Measurements from ENCODE around the gene CNTNAP5.

CNTNAP5 gene

GRCh38 chr2:124626993-124627392 is 601.9 kb downstream of the CNTNAP5 start:
- DNase-seq (ENCODE audit: low read depth), result no peak

DNA sequence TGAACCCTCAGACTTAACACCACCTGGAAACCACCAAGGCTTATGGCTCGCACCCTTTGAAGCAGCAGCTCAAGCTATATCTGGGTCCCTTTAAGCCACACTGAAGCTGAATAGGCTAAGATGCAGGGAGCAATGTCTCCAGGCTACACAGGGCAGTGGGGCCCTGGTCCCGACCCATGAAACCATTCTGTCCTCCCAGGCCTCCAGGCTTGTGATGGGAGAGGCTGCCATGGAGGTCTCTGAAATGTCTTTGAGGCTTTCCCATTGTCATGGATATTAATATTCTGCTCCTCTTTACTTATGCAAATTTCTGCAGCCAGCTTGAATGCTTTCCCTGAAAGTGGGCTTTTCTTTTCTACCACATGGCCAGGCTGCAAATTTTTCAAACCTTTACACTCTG is 608.7 kb downstream of the CNTNAP5 start:
- no peak for DNase-seq (ENCODE audit: low read depth)

DNA sequence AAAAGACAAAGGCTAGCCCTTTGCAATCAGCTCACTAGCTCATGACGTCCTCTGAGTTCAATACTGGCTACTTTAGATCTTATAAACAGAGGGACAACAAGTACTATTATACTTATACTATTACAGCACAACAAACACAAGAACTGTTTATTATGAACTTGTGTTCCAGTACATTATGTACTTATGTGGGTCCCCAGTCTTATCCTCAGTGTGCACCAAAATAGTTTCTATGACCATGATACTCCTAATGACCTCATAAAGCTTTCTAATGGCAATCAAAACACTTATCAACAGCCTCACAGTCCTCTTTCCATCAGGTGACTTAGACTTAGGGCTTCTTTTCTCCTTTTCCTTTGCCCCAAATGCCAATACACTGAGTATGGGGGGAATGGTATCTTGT is 614.4 kb downstream of the CNTNAP5 start:
- no peak for DNase-seq (ENCODE audit: low read depth)

GRCh38 chr2:124640221-124640750 is 615.2 kb downstream of the CNTNAP5 start:
- no peak for DNase-seq (ENCODE audit: low read depth)

DNA sequence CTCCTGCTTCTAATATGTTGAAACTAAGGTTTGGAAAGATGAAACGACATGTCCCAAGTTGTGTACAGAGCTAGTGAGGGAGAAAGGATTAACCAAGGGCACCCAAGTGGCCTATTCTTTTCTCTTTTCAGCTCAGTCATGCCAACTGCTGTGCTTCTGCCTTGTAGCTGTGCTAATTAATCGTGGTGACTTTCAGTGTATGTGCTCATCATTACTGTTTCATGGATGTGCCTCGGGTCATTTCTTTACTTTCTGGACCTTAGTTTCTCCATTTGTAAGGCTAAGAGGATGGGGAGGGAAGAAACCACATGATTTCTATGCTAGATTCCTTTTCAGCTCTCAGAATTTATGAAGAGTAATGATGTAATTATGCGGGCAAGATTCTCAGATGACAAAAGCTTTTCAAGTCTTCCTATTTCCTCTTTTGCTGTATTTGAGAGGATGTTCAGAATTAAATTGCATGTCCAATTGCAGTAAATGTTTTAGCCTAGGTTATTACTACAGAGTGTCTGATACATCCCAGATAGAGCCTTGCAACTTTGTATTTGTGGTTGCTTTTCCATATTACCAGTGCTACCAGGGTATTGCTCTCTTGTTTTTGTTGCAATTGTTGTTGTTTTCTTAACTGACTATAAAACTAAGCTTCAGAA is 621.2 kb downstream of the CNTNAP5 start:
- DNase-seq (ENCODE audit: low read depth), result no peak

DNA sequence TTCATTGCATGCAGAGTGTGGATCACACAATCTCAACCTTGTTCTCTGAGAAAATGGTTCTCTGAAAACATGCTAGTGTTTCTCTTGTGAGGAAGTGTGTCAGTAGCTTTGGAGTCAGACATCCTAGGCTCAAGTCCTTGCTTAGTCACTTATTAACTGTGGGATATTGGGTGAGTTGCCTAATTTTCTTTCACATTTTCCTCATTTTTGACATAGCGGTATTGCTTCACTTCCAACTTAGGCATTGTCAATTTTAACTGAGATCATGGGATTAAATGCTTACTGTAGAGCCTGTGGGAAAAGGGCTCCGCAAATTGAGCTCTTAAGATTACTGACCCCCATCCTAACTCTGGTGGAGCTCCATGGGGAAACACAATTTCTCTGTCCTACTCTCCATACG is 622.2 kb downstream of the CNTNAP5 start:
- no peak for DNase-seq (ENCODE audit: low read depth)

GRCh38 chr2:124647663-124648062 is 622.6 kb downstream of the CNTNAP5 start:
- DNase-seq (ENCODE audit: low read depth), result no peak

DNA sequence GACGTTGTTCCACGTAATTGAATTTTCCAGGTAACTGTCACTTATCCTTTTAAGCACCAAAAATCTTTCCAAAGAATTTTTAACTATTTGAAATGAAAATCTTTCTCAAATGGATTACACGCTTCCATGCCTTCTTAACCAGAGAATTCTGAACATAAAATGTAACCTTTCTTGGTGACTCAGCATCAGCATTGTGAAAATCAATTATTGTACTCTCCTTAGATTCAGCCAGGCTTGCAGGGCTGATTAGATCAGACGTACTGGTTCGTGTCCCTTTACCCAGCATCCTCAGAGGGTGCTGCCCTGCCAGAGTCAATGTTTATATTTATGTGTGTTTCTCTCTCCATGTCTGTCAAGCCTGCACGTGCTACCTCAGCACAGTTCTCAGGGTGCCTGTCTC is 623.9 kb downstream of the CNTNAP5 start:
- DNase-seq (ENCODE audit: low read depth), result no peak

GRCh38 chr2:124652099-124652498 is 627.0 kb downstream of the CNTNAP5 start:
- no peak for DNase-seq (ENCODE audit: low read depth)

- DNase-seq (ENCODE audit: low read depth), result no peak
These were observed 633.3 kb downstream of the CNTNAP5 start for GRCh38 chr2:124658373-124658772.

DNA sequence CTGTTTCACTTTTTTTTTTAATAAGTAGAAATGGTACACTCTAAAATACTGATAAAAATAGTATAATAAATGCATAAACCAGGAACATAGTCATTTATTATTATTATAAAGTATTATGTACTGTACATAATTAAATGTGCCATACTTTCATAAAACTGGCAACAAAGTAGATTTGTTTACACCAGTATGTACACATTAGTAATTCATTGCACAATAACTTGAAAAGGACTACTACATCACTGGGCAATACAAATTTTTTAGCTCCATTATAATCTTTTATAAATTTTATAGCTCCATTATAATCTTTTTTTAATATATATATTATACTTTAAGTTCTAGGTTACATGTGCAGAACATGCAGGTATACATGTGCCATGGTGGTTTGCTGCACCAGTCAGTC is 636.5 kb downstream of the CNTNAP5 start:
- no peak for DNase-seq (ENCODE audit: low read depth)

- DNase-seq (ENCODE audit: low read depth), result no peak
These were observed 638.0 kb downstream of the CNTNAP5 start for GRCh38 chr2:124662946-124663644.

GRCh38 chr2:124663645-124663997 is 638.5 kb downstream of the CNTNAP5 start:
- no peak for DNase-seq (ENCODE audit: low read depth)

DNA sequence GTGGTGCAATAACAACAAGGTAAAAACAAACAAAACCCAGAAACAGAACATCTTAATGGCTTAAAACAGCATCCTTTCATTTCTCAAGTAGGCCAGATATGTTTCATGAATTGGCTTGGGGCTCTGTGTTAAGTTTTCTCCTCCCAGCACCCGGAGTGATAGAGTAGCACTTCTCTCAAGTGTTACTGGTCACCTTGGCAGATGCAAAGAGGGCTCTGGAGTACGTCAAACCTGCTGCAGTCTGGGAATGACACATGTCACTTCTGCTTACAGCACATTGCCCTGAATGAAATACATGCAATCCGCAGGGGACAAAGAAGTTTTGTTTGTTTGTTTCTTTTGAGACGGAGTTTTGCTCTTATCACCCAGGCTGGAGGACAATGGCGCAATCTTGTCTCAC is 639.3 kb downstream of the CNTNAP5 start:
- no peak for DNase-seq (ENCODE audit: low read depth)

GRCh38 chr2:124666976-124667375 is 641.9 kb downstream of the CNTNAP5 start:
- DNase-seq (ENCODE audit: low read depth), result no peak

- no peak for DNase-seq (ENCODE audit: low read depth)
These were observed 643.1 kb downstream of the CNTNAP5 start for GRCh38 chr2:124668161-124668560.

- no peak for DNase-seq (ENCODE audit: low read depth)
These were observed 645.1 kb downstream of the CNTNAP5 start for GRCh38 chr2:124670187-124670586.

DNA sequence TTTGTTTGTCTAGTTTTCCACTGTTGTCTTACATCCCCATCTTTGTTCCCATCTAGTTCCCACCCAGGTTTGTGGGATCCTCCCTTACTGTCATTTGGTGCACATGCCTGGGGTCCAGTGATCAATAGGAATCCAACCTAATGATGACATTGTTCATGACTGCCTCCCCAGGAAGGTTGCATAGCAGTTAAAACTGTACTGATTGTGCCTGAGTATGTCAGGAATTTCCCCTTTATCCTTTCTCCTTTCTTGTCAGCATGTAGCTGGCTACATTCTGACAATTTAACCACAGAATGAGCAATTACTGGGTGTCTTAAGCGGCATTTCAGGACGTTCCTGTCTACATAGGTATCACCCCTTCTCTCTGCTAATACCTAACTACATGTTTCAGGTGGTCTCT is 653.0 kb downstream of the CNTNAP5 start:
- DNase-seq (ENCODE audit: low read depth), result no peak

DNA sequence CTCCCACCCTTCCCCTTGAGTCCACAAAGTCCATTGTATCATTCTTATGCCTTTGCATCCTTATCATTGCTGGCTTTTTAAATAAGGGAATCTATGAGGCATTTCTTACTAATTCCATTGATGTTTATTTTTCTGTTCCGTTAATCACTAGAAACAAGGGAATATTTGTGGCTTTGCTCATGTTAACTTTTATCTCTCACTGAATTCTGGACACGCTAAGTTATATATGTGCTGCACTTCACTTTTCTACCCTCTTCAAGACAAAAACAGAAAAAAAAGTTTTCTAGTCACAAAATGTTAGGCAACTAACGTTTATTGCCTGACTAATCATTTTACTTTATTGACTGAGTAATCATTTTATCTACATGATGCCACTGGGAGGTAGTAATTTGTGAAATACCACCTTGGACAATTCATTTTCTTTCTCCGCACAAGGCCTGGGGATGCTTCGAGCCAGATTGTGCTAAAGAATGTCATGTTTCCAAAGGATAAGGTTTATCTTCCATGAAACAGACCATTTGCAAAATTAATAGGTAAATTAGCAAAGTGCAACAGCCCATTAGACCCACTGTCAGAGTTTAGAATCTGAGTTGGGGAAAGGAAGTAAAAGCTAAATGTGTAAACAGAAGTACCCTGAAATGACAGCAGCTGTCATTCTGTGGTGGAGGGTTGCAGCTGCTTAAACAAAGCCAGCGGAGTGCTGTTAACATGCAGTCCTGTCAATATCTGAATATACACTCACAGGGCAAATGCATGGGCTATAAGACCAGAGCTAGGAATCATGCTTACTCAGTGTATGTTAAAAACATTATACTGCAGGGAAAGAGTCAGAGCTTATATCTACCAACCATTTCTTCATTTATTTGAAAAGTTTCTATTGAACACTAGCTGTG is 658.7 kb downstream of the CNTNAP5 start:
- no peak for DNase-seq (ENCODE audit: low read depth)

DNA sequence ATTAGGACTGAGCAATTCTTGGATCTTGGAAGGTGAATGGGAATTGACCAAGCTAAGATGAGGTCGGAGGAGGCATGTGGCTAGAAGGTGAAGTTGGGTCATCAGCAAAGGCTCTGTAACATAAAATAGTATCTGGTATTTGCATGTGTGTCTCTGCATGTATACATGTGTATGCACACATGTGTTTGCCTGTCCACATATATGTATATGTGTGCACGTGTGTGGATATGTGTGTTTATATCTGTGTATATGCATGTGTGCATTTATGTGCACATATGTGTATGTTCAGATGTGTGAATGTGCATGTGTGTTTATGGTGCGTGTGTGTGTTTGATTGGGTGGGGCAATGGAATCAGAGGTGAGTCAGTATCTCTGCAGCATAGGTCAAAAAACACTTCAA is 664.3 kb downstream of the CNTNAP5 start:
- DNase-seq (ENCODE audit: low read depth), result no peak

DNA sequence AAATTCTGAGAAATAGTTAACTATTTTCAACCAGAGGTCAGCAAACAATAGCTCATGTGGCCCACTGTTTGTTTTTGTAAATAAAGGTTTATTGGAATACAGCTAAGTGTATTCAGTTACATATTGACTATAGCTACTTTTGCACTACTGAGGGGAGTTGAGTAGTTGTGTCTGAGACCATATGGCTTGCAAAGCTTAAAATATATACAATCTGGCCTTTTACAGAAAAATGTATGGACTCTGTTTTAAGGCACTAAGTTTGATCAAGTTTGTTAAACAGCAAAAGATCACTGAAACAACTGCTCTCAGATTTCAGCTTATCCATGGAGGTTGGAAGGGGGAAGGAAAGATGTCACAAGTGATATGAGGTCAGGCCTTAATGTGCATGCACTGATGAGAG is 667.1 kb downstream of the CNTNAP5 start:
- no peak for DNase-seq (ENCODE audit: low read depth)

DNA sequence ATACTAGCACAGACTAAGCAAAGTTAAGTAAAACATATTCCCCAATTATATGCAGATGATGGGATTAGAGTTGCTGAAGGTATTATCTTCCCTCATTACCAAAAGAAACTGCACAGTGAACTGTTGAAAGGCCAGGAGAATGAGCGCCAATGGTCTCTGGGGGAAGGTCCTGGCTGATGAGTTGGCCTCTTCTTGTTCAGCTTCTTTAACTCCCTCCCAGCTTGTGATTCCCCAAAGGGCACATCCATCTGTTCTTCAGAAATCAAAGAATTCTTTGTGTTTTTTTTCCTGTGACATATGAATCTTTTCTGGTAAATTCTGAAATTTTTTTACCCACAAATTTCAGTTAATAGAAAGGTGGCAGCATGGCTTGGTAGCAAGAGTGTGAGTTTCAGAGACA is 667.6 kb downstream of the CNTNAP5 start:
- no peak for DNase-seq (ENCODE audit: low read depth)

- no peak for DNase-seq (ENCODE audit: low read depth)
These were observed 668.1 kb downstream of the CNTNAP5 start for GRCh38 chr2:124693156-124693555.

All from T-helper 22 cell (primary cell).